HL-60 (cell line): Measurements from ENCODE around the gene SCLT1.

Experiments
- GABPA ChIP-seq: IDR thresholded peaks from 2 replicates; pipeline ENCODE4 v1.6.1; 2012; ENCODE audit warnings: low read depth
- POLR2AphosphoS5 ChIP-seq: IDR thresholded peaks from 2 replicates; pipeline ENCODE4 v1.6.1; 2012; ENCODE audit warnings: low read depth
- REST ChIP-seq: IDR thresholded peaks from 2 replicates; pipeline ENCODE4 v1.6.1; 2012; ENCODE audit warnings: low read depth; ENCODE audit not compliant: insufficient replicate concordance
- SPI1 ChIP-seq: IDR thresholded peaks from 2 replicates; pipeline ENCODE4 v1.6.1; 2012; ENCODE audit warnings: low read depth, mild to moderate bottlenecking, borderline replicate concordance
- TF ChIP-seq, protein P1 (sequence below): IDR thresholded peaks from one replicate; pipeline ENCODE4 v1.5.1; 2011; ENCODE audit warnings: low read length, control low read depth, inconsistent platforms; ENCODE audit not compliant: insufficient read depth

GRCh38 chr4:129140521-129140920 is 47.2 kb upstream of the SCLT1 start:
- TF ChIP-seq, protein P1, sequence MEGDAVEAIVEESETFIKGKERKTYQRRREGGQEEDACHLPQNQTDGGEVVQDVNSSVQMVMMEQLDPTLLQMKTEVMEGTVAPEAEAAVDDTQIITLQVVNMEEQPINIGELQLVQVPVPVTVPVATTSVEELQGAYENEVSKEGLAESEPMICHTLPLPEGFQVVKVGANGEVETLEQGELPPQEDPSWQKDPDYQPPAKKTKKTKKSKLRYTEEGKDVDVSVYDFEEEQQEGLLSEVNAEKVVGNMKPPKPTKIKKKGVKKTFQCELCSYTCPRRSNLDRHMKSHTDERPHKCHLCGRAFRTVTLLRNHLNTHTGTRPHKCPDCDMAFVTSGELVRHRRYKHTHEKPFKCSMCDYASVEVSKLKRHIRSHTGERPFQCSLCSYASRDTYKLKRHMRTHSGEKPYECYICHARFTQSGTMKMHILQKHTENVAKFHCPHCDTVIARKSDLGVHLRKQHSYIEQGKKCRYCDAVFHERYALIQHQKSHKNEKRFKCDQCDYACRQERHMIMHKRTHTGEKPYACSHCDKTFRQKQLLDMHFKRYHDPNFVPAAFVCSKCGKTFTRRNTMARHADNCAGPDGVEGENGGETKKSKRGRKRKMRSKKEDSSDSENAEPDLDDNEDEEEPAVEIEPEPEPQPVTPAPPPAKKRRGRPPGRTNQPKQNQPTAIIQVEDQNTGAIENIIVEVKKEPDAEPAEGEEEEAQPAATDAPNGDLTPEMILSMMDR: no peak
- TF ChIP-seq POLR2AphosphoS5 (no peak), REST (no peak), GABPA (no peak), SPI1 (no peak)
